Effector memory CD4-positive, alpha-beta T cell (primary cell): ENCODE results near the gene KIAA0825.
"Not testable (repeated sequence)": the region's sequence is repeated elsewhere in the genome, so short reads cannot be mapped to it uniquely, and the experiment has no call there.

ENCODE experiments used
- DNase-seq, 3 donors: peaks; one replicate each; pipeline ENCODE4 v3.0.0-alpha.2; 2020
- H3K27ac ChIP-seq: 2 replicates; pipeline ENCODE4 v1.7.0; 2013; ENCODE audit warnings: mild to moderate bottlenecking, low read length, moderate library complexity; ENCODE audit not compliant: insufficient read depth, poor library complexity, severe bottlenecking
- H3K27me3 ChIP-seq: replicated peaks from 2 replicates; pipeline ENCODE4 v1.7.0; 2013; ENCODE audit warnings: mild to moderate bottlenecking, low read length; ENCODE audit not compliant: insufficient read depth, control insufficient read depth, poor library complexity, severe bottlenecking
- H3K36me3 ChIP-seq: 2 replicates; pipeline ENCODE4 v1.7.0; 2013; ENCODE audit warnings: mild to moderate bottlenecking, low read length, moderate library complexity; ENCODE audit not compliant: control insufficient read depth, insufficient read depth
- H3K4me1 ChIP-seq: 2 replicates; pipeline ENCODE4 v1.7.0; 2013; ENCODE audit warnings: low read length, mild to moderate bottlenecking; ENCODE audit not compliant: control insufficient read depth, insufficient read depth, poor library complexity, severe bottlenecking
- H3K4me3 ChIP-seq: 2 replicates; pipeline ENCODE4 v1.7.0; 2013; ENCODE audit warnings: low read length, low read depth, mild to moderate bottlenecking; ENCODE audit not compliant: insufficient read depth, poor library complexity, severe bottlenecking
- H3K9me3 ChIP-seq: 2 replicates; pipeline ENCODE4 v1.7.0; 2013; ENCODE audit warnings: mild to moderate bottlenecking, low read length, moderate library complexity; ENCODE audit not compliant: control insufficient read depth

The KIAA0825 gene

GRCh38 chr5:94361832-94362796 is 256.3 kb downstream of the KIAA0825 start:
- Histone ChIP-seq H3K9me3 (no peaks in the 10 kb centered on the region), H3K27ac (no peak overlapping the region), H3K36me3 (no peaks in the 10 kb centered on the region), H3K27me3 (no peaks in the 10 kb centered on the region), H3K4me1 (no peaks in the 10 kb centered on the region), H3K4me3 (no peak overlapping the region)
- no peak for DNase-seq

- no peak for DNase-seq
- Histone ChIP-seq H3K36me3 (no peaks in the 10 kb centered on the region), H3K4me3 (no peak overlapping the region), H3K4me1 (no peaks in the 10 kb centered on the region), H3K27me3 (no peaks in the 10 kb centered on the region), H3K9me3 (no peaks in the 10 kb centered on the region), H3K27ac (no peak overlapping the region)
Observed at GRCh38 chr5:94361161-94361560, 257.2 kb downstream of the KIAA0825 start.

- H3K4me1 ChIP-seq, result no peaks in the 10 kb centered on the region
- H3K9me3 ChIP-seq, result no peaks in the 10 kb centered on the region
- H3K36me3 ChIP-seq, result no peaks in the 10 kb centered on the region
- no peak overlapping the region for H3K27ac ChIP-seq
- DNase-seq, result no peak
- no peaks in the 10 kb centered on the region for H3K27me3 ChIP-seq
- no peak overlapping the region for H3K4me3 ChIP-seq
Observed at GRCh38 chr5:94360382-94361130, 257.8 kb downstream of the KIAA0825 start.

- no peaks in the 10 kb centered on the region for H3K27me3 ChIP-seq
- no peaks in the 10 kb centered on the region for H3K9me3 ChIP-seq
- DNase-seq, result no peak
- H3K4me3 ChIP-seq, result no peak overlapping the region
- no peaks in the 10 kb centered on the region for H3K4me1 ChIP-seq
- no peaks in the 10 kb centered on the region for H3K36me3 ChIP-seq
- no peak overlapping the region for H3K27ac ChIP-seq
Observed at GRCh38 chr5:94359880-94360279, 258.5 kb downstream of the KIAA0825 start.

GRCh38 chr5:94355811-94356210 is 262.6 kb downstream of the KIAA0825 start:
- Histone ChIP-seq H3K4me3 (no peak overlapping the region), H3K36me3 (no peaks in the 10 kb centered on the region), H3K27me3 (no peaks in the 10 kb centered on the region), H3K9me3 (no peaks in the 10 kb centered on the region), H3K27ac (no peak overlapping the region), H3K4me1 (no peaks in the 10 kb centered on the region)
- DNase-seq, result no peak

GRCh38 chr5:94354837-94355485 is 263.4 kb downstream of the KIAA0825 start:
- not testable (repeated sequence) for DNase-seq, H3K27ac ChIP-seq, H3K36me3 ChIP-seq, H3K27me3 ChIP-seq, H3K4me3 ChIP-seq, H3K4me1 ChIP-seq, H3K9me3 ChIP-seq

GRCh38 chr5:94353605-94354004 is 264.8 kb downstream of the KIAA0825 start:
- H3K27me3 ChIP-seq, result no peaks in the 10 kb centered on the region
- H3K4me3 ChIP-seq, result no peak overlapping the region

GRCh38 chr5:94347130-94347529 is 271.3 kb downstream of the KIAA0825 start:
- Histone ChIP-seq H3K36me3 (no peaks in the 10 kb centered on the region), H3K9me3 (no peaks in the 10 kb centered on the region), H3K4me1 (no peaks in the 10 kb centered on the region), H3K4me3 (no peak overlapping the region), H3K27me3 (no peaks in the 10 kb centered on the region), H3K27ac (no peak overlapping the region)
- no peak for DNase-seq

More at GRCh38 chr5:94353605-94354004, 264.8 kb downstream of the KIAA0825 start:
- DNase-seq, result no peak
- no peaks in the 10 kb centered on the region for H3K4me1 ChIP-seq
- H3K36me3 ChIP-seq, result no peaks in the 10 kb centered on the region
- no peaks in the 10 kb centered on the region for H3K9me3 ChIP-seq
- no peak overlapping the region for H3K27ac ChIP-seq

- DNase-seq, result no peak
- Histone ChIP-seq H3K4me1 (no peaks in the 10 kb centered on the region), H3K36me3 (no peaks in the 10 kb centered on the region), H3K27ac (no peak overlapping the region), H3K4me3 (no peak overlapping the region), H3K9me3 (no peaks in the 10 kb centered on the region), H3K27me3 (no peaks in the 10 kb centered on the region)
Observed at GRCh38 chr5:94345257-94345656, 273.1 kb downstream of the KIAA0825 start.
